ENCODE data around the gene TECTA.

Gene TECTA

GRCh38 chr11:121207485-121208115 is 106.6 kb downstream of the TECTA start:
- Histone ChIP-seq H3K4me3 (ENCODE audit: insufficient read depth, low read depth, low read length) (no peak overlapping the region), H3K27ac (ENCODE audit: insufficient read depth, low read depth, low read length, poor library complexity, severe bottlenecking) (no peak overlapping the region), H3K27me3 (ENCODE audit: control insufficient read depth, insufficient read depth, low read length, poor library complexity, severe bottlenecking) (no peaks in the 10 kb centered on the region), H3K9me3 (ENCODE audit: control insufficient read depth, low read length) (no peaks in the 10 kb centered on the region), H3K36me3 (ENCODE audit: control insufficient read depth, insufficient read depth, low read length) (no peaks in the 10 kb centered on the region), H3K4me1 (ENCODE audit: control insufficient read depth, insufficient read depth, low read length) (no peaks in the 10 kb centered on the region)

- Histone ChIP-seq H3K9me3 (ENCODE audit: control insufficient read depth, low read length) (no peaks in the 10 kb centered on the region), H3K4me3 (ENCODE audit: insufficient read depth, low read depth, low read length) (no peak overlapping the region), H3K27me3 (ENCODE audit: control insufficient read depth, insufficient read depth, low read length, poor library complexity, severe bottlenecking) (no peaks in the 10 kb centered on the region), H3K36me3 (ENCODE audit: control insufficient read depth, insufficient read depth, low read length) (no peaks in the 10 kb centered on the region), H3K4me1 (ENCODE audit: control insufficient read depth, insufficient read depth, low read length) (no peaks in the 10 kb centered on the region), H3K27ac (ENCODE audit: insufficient read depth, low read depth, low read length, poor library complexity, severe bottlenecking) (no peak overlapping the region)
Observed at GRCh38 chr11:121210445-121211080, 109.5 kb downstream of the TECTA start.

GRCh38 chr11:121211626-121212025 is 110.6 kb downstream of the TECTA start:
- H3K27me3 ChIP-seq (ENCODE audit: control insufficient read depth, insufficient read depth, low read length, poor library complexity, severe bottlenecking), result no peaks in the 10 kb centered on the region
- H3K27ac ChIP-seq (ENCODE audit: insufficient read depth, low read depth, low read length, poor library complexity, severe bottlenecking), result no peak overlapping the region
- no peaks in the 10 kb centered on the region for H3K36me3 ChIP-seq (ENCODE audit: control insufficient read depth, insufficient read depth, low read length)
- H3K9me3 ChIP-seq (ENCODE audit: control insufficient read depth, low read length), result no peaks in the 10 kb centered on the region
- no peaks in the 10 kb centered on the region for H3K4me1 ChIP-seq (ENCODE audit: control insufficient read depth, insufficient read depth, low read length)
- 95 to 97% methylated on average over 1 of the region's 1 CpG for WGBS, 2 experiments
- H3K4me3 ChIP-seq (ENCODE audit: insufficient read depth, low read depth, low read length), result no peak overlapping the region

- WGBS, 2 experiments, result 94 to 100% methylated on average over 3 of the region's 3 CpGs
- Histone ChIP-seq H3K4me1 (ENCODE audit: control insufficient read depth, insufficient read depth, low read length) (no peaks in the 10 kb centered on the region), H3K27ac (ENCODE audit: insufficient read depth, low read depth, low read length, poor library complexity, severe bottlenecking) (no peak overlapping the region), H3K4me3 (ENCODE audit: insufficient read depth, low read depth, low read length) (no peak overlapping the region), H3K9me3 (ENCODE audit: control insufficient read depth, low read length) (no peaks in the 10 kb centered on the region), H3K27me3 (ENCODE audit: control insufficient read depth, insufficient read depth, low read length, poor library complexity, severe bottlenecking) (no peaks in the 10 kb centered on the region), H3K36me3 (ENCODE audit: control insufficient read depth, insufficient read depth, low read length) (no peaks in the 10 kb centered on the region)
Observed at GRCh38 chr11:121212536-121213361, 111.7 kb downstream of the TECTA start.

- 76 to 79% methylated on average over 3 of the region's 3 CpGs for WGBS, 2 experiments
- H3K27me3 ChIP-seq (ENCODE audit: control insufficient read depth, insufficient read depth, low read length, poor library complexity, severe bottlenecking), result no peaks in the 10 kb centered on the region
- no peak overlapping the region for H3K27ac ChIP-seq (ENCODE audit: insufficient read depth, low read depth, low read length, poor library complexity, severe bottlenecking)
- H3K4me3 ChIP-seq (ENCODE audit: insufficient read depth, low read depth, low read length), result no peak overlapping the region
- H3K4me1 ChIP-seq (ENCODE audit: control insufficient read depth, insufficient read depth, low read length), result no peaks in the 10 kb centered on the region
- no peaks in the 10 kb centered on the region for H3K9me3 ChIP-seq (ENCODE audit: control insufficient read depth, low read length)
- no peaks in the 10 kb centered on the region for H3K36me3 ChIP-seq (ENCODE audit: control insufficient read depth, insufficient read depth, low read length)
Observed at GRCh38 chr11:121213362-121213893, 112.4 kb downstream of the TECTA start.

- H3K4me3 ChIP-seq (ENCODE audit: insufficient read depth, low read depth, low read length), result no peak overlapping the region
- no peaks in the 10 kb centered on the region for H3K36me3 ChIP-seq (ENCODE audit: control insufficient read depth, insufficient read depth, low read length)
- no peaks in the 10 kb centered on the region for H3K27me3 ChIP-seq (ENCODE audit: control insufficient read depth, insufficient read depth, low read length, poor library complexity, severe bottlenecking)
- H3K27ac ChIP-seq (ENCODE audit: insufficient read depth, low read depth, low read length, poor library complexity, severe bottlenecking), result no peak overlapping the region
- H3K4me1 ChIP-seq (ENCODE audit: control insufficient read depth, insufficient read depth, low read length), result no peaks in the 10 kb centered on the region
- H3K9me3 ChIP-seq (ENCODE audit: control insufficient read depth, low read length), result no peaks in the 10 kb centered on the region
Observed at GRCh38 chr11:121214861-121215260, 113.8 kb downstream of the TECTA start.

- Histone ChIP-seq H3K9me3 (ENCODE audit: control insufficient read depth, low read length) (no peaks in the 10 kb centered on the region), H3K4me3 (ENCODE audit: insufficient read depth, low read depth, low read length) (no peak overlapping the region), H3K4me1 (ENCODE audit: control insufficient read depth, insufficient read depth, low read length) (no peaks in the 10 kb centered on the region), H3K27ac (ENCODE audit: insufficient read depth, low read depth, low read length, poor library complexity, severe bottlenecking) (no peak overlapping the region), H3K27me3 (ENCODE audit: control insufficient read depth, insufficient read depth, low read length, poor library complexity, severe bottlenecking) (no peaks in the 10 kb centered on the region), H3K36me3 (ENCODE audit: control insufficient read depth, insufficient read depth, low read length) (no peaks in the 10 kb centered on the region)
- WGBS, 2 experiments, result 71% methylated on average over 4 to 5 of the region's 5 CpGs
Observed at GRCh38 chr11:121221496-121222200, 120.6 kb downstream of the TECTA start.

GRCh38 chr11:121223161-121223560 is 122.1 kb downstream of the TECTA start:
- no peak overlapping the region for H3K27ac ChIP-seq (ENCODE audit: insufficient read depth, low read depth, low read length, poor library complexity, severe bottlenecking)
- H3K27me3 ChIP-seq (ENCODE audit: control insufficient read depth, insufficient read depth, low read length, poor library complexity, severe bottlenecking), result no peaks in the 10 kb centered on the region
- WGBS, 2 experiments, result 85 to 90% methylated on average over 4 of the region's 4 CpGs
- H3K9me3 ChIP-seq (ENCODE audit: control insufficient read depth, low read length), result no peaks in the 10 kb centered on the region
- no peak overlapping the region for H3K4me3 ChIP-seq (ENCODE audit: insufficient read depth, low read depth, low read length)
- no peaks in the 10 kb centered on the region for H3K4me1 ChIP-seq (ENCODE audit: control insufficient read depth, insufficient read depth, low read length)
- no peaks in the 10 kb centered on the region for H3K36me3 ChIP-seq (ENCODE audit: control insufficient read depth, insufficient read depth, low read length)

- Histone ChIP-seq H3K9me3 (ENCODE audit: control insufficient read depth, low read length) (no peaks in the 10 kb centered on the region), H3K4me1 (ENCODE audit: control insufficient read depth, insufficient read depth, low read length) (no peaks in the 10 kb centered on the region), H3K27ac (ENCODE audit: insufficient read depth, low read depth, low read length, poor library complexity, severe bottlenecking) (no peak overlapping the region), H3K27me3 (ENCODE audit: control insufficient read depth, insufficient read depth, low read length, poor library complexity, severe bottlenecking) (no peaks in the 10 kb centered on the region), H3K4me3 (ENCODE audit: insufficient read depth, low read depth, low read length) (no peak overlapping the region), H3K36me3 (ENCODE audit: control insufficient read depth, insufficient read depth, low read length) (no peaks in the 10 kb centered on the region)
- WGBS, 2 experiments, result 91 to 94% methylated on average over 4 of the region's 4 CpGs
Observed at GRCh38 chr11:121225382-121225781, 124.3 kb downstream of the TECTA start.
